IMR-90 (cell line): ENCODE results near the gene KCNT1. TPM values are rescaled to one million over a fixed set of nuclear protein-coding genes. Genes with fewer than 3 reads are reported as not detected.

Experiments used
- ATAC-seq: fragments of 200-7000 bp; cut with Tn5 transposase; 2 replicates; pipeline ENCODE4 v1.9.1; 2020; ENCODE audit warnings: low read depth, mild to moderate bottlenecking, moderate library complexity
- BruUV-seq: library from RNA; stranded (reverse); fragments of 400-500 nt; replicated peaks from 2 replicates; lab custom pipeline; 2021; lab: Mats Ljungman, UMichigan
- CTCF ChIA-PET: fragments of 300-600 bp; formaldehyde crosslinking; extraction: SDS; loops from one replicate; lab custom pipeline; 2021; ENCODE audit warnings: antibody characterized with exemption; lab: Yijun Ruan, JAX
- POLR2A ChIA-PET: fragments of 300-600 bp; sonication (Branson Sonifier 250); formaldehyde crosslinking; loops from one replicate; lab custom pipeline; 2022; ENCODE audit warnings: antibody characterized with exemption; ENCODE audit not compliant: unreplicated experiment; lab: Charles Lee
- DNase-seq: peaks from one replicate; pipeline ENCODE4 v3.0.0; 2013
- H2AFZ ChIP-seq: replicated peaks from 2 replicates; pipeline ENCODE3; 2013; ENCODE audit warnings: low read length, mild to moderate bottlenecking; ENCODE audit not compliant: poor library complexity
- H2AK5ac ChIP-seq: 2 replicates; pipeline ENCODE4 v1.6.1; 2013; ENCODE audit warnings: low read depth, low read length, inconsistent platforms
- H2AK9ac ChIP-seq: replicated peaks from 2 replicates; pipeline ENCODE3; 2013; ENCODE audit warnings: mild to moderate bottlenecking, low read depth, low read length, moderate library complexity; ENCODE audit not compliant: poor library complexity
- H2BK120ac ChIP-seq: 2 replicates; pipeline ENCODE4 v1.6.1; 2013; ENCODE audit warnings: low read depth, low read length, inconsistent platforms
- H2BK15ac ChIP-seq: 3 replicates; pipeline ENCODE4 v1.6.1; 2013; ENCODE audit warnings: low read depth, low read length, inconsistent platforms
- H2BK20ac ChIP-seq: 2 replicates; pipeline ENCODE4 v1.6.1; 2013; ENCODE audit warnings: low read depth, mild to moderate bottlenecking, inconsistent platforms, low read length, moderate library complexity
- H2BK5ac ChIP-seq: 2 replicates; pipeline ENCODE4 v1.6.1; 2013; ENCODE audit warnings: mild to moderate bottlenecking, low read depth, low read length, inconsistent platforms; ENCODE audit not compliant: poor library complexity, severe bottlenecking
- H3K14ac ChIP-seq: replicated peaks from 2 replicates; pipeline ENCODE4 v1.6.1; 2013; ENCODE audit warnings: low read depth, low read length, inconsistent platforms
- H3K18ac ChIP-seq: 2 replicates; pipeline ENCODE4 v1.6.1; 2013; ENCODE audit warnings: low read depth, low read length, control low read depth
- H3K23ac ChIP-seq: 2 replicates; pipeline ENCODE4 v1.6.1; 2013; ENCODE audit warnings: low read depth, low read length, inconsistent platforms
- H3K27ac ChIP-seq: 2 replicates; pipeline ENCODE4 v1.5.1; 2013; ENCODE audit warnings: mild to moderate bottlenecking, control low read depth, low read length; ENCODE audit not compliant: insufficient read depth
- H3K27me3 ChIP-seq: 2 replicates; pipeline ENCODE4 v1.6.1; 2013; ENCODE audit warnings: low read length; ENCODE audit not compliant: control insufficient read depth, insufficient read depth
- H3K36me3 ChIP-seq: 2 replicates; pipeline ENCODE4 v1.6.1; 2013; ENCODE audit warnings: low read length, mixed read lengths; ENCODE audit not compliant: control insufficient read depth, insufficient read depth
- H3K4ac ChIP-seq: 2 replicates; pipeline ENCODE4 v1.6.1; 2013; ENCODE audit warnings: low read depth, low read length, inconsistent platforms
- H3K4me1 ChIP-seq: 2 replicates; pipeline ENCODE4 v1.6.1; 2013; ENCODE audit warnings: low read length, mixed read lengths; ENCODE audit not compliant: control insufficient read depth, insufficient read depth
- H3K4me2 ChIP-seq: 2 replicates; pipeline ENCODE4 v1.6.1; 2013; ENCODE audit warnings: low read depth, mild to moderate bottlenecking, control low read depth, low read length, moderate library complexity
- H3K4me3 ChIP-seq: 2 replicates; pipeline ENCODE4 v1.5.1; 2013; ENCODE audit warnings: low read depth, mild to moderate bottlenecking, control low read depth, low read length, moderate library complexity; ENCODE audit not compliant: insufficient read depth
- H3K56ac ChIP-seq: 2 replicates; pipeline ENCODE4 v1.6.1; 2013; ENCODE audit warnings: low read length, inconsistent platforms; ENCODE audit not compliant: insufficient read depth; ENCODE audit errors: extremely low read depth
- H3K79me1 ChIP-seq, 2 experiments: 2 replicates each; pipeline ENCODE4 v1.6.1; 2013; ENCODE audit warnings: low read length in 2 of 2, inconsistent platforms in 1 of 2, low read depth in 1 of 2
- H3K9ac ChIP-seq: 2 replicates; pipeline ENCODE4 v1.6.1; 2013; ENCODE audit warnings: low read depth, low read length, control low read depth
- H3K9me1 ChIP-seq: 2 replicates; pipeline ENCODE4 v1.6.1; 2013; ENCODE audit warnings: low read length, inconsistent platforms; ENCODE audit not compliant: insufficient read depth
- H3K9me3 ChIP-seq: 2 replicates; pipeline ENCODE4 v1.6.1; 2013; ENCODE audit warnings: low read length; ENCODE audit not compliant: control insufficient read depth, insufficient read depth
- H4K20me1 ChIP-seq: 2 replicates; pipeline ENCODE4 v1.6.1; 2013; ENCODE audit warnings: low read length, inconsistent platforms; ENCODE audit not compliant: insufficient read depth
- H4K5ac ChIP-seq: 2 replicates; pipeline ENCODE4 v1.6.1; 2013; ENCODE audit warnings: mild to moderate bottlenecking, low read depth, low read length, control low read depth
- H4K8ac ChIP-seq, 2 experiments: 2 replicates each; pipeline ENCODE4 v1.6.1; 2013; ENCODE audit warnings: low read depth in 2 of 2, low read length in 2 of 2, control low read depth in 1 of 2, inconsistent platforms in 1 of 2
- H4K91ac ChIP-seq: 2 replicates; pipeline ENCODE4 v1.6.1; 2013; ENCODE audit warnings: low read depth, low read length, inconsistent platforms; ENCODE audit not compliant: insufficient read depth
- CEBPB ChIP-seq: IDR thresholded peaks from 2 replicates; pipeline ENCODE4 v1.6.1; 2012; ENCODE audit warnings: low read depth, low read length, improper control_type of control experiment
- WGBS, 2 experiments: methylation state at CpG; one replicate each; pipeline versions ENCODE4 v1.1.5 to v1.1.7; 2013; ENCODE audit warnings: missing lambda C conversion rate in 2 of 2; ENCODE audit not compliant: insufficient read length in 1 of 2; ENCODE audit errors: extremely low coverage in 2 of 2; 5-methylcytosine and 5-hydroxymethylcytosine counted together
- dilution Hi-C: fragments of 300-500 bp; cut with HindIII; formaldehyde crosslinking; loops from one replicate; pipeline ENCODE4 v1.14.3; 2018; ENCODE audit warnings: low sequenced_read_pairs; ENCODE audit not compliant: unreplicated experiment
- in situ Hi-C: fragments of 300-500 bp; cut with MboI; formaldehyde crosslinking; loops from 3 replicates; pipeline ENCODE4 v1.14.3; 2019; ENCODE audit warnings: low sequenced_read_pairs, inconsistent platforms, mixed read lengths
- intact Hi-C: fragments of 100-400 bp; cut with micrococcal nuclease; formaldehyde crosslinking; loops from 2 replicates; pipeline ENCODE4 v1.10.0; 2022
- polyA plus RNA-seq, 3 experiments: library from polyadenylated mRNA; depleted of rRNA; stranded (reverse); fragments of >200 nt; gene quantifications; 2 replicates each; pipeline ENCODE4 v1.2.3, GENCODE V29; 2012; ENCODE audit warnings: low replicate concordance in 1 of 3
- total RNA-seq: library from RNA; depleted of rRNA; stranded (reverse); fragments of >200 nt; gene quantifications from 2 replicates; pipeline ENCODE4 v1.2.3, GENCODE V29; 2012

The KCNT1 gene
- total and polyA plus RNA-seq, 2 of the 4 experiments (the other 2 are of a cell fraction): not detected

DNA sequence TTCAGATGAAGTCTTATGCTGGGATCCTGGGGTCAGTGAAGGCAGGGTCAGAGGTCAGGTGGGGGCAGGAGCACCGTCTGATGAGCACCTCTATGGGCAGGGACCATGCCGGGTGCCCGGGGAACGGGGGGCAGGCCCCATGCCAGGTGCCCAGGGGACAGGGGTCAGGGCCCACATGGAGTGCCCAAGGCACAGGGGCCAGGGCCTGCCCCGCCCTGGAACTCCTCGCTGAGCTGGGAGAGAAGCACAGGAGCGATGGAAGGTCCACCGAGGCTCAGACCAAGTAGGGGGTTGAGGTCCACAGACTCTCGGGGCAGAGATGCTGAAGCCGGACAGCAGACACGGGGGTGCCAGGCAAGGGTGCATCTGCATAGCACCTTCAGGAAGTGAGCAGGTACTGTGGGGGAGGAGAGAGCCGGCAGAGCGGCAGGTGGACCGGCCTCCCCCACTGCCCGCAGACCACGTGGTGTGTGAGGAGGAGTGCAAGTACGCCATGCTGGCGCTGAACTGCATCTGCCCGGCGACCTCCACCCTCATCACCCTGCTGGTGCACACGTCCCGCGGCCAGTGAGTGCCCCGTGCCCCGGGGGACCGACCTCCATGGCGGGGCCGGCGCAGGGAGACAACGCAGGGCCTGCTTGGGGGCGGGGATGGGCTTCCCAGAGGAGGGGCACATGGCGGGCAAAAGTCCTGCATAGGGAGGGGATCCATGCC lies 67.7 kb downstream of the KCNT1 start:
- DNase-seq (no peak), ATAC-seq (no peak)
- no peak overlapping the region for H2BK15ac ChIP-seq
- H3K4me1 ChIP-seq: no peaks in the 10 kb centered on the region
- H4K20me1 ChIP-seq: no peaks in the 10 kb centered on the region
- H2BK20ac ChIP-seq: no peak overlapping the region
- dilution Hi-C loops: no loop called here
- H2AK5ac ChIP-seq: no peak overlapping the region
- no peak overlapping the region for H4K8ac ChIP-seq
- no peak overlapping the region for H3K23ac ChIP-seq
- no peak overlapping the region for H3K4me2 ChIP-seq
- peaks cover 2% of the 10 kb centered on the region; the same call in 1 of the 2 replicates for H3K27me3 ChIP-seq
- no peak overlapping the region for H4K91ac ChIP-seq
- POLR2A ChIA-PET: no interaction called here
- H2AFZ ChIP-seq: no peak overlapping the region
- BruUV-seq: no TSS peak
- CTCF ChIA-PET: no interaction called here
- no peak overlapping the region for H3K27ac ChIP-seq
- no peak overlapping the region for H3K56ac ChIP-seq
- H3K9me1 ChIP-seq: peaks cover 5% of the 10 kb centered on the region; the same call in 1 of the 2 replicates
- H2BK120ac ChIP-seq: no peak overlapping the region
- H3K36me3 ChIP-seq: no peaks in the 10 kb centered on the region
- no peak for TF ChIP-seq CEBPB
- peaks cover 19% of the 10 kb centered on the region for H3K9me3 ChIP-seq
- no peak overlapping the region for H4K5ac ChIP-seq
- no peak overlapping the region for H3K9ac ChIP-seq
- H3K18ac ChIP-seq: no peak overlapping the region
- H3K14ac ChIP-seq: no peak overlapping the region
- H3K4ac ChIP-seq: no peak overlapping the region
- H2AK9ac ChIP-seq: no peak overlapping the region
- intact Hi-C loops: no loop called here
- no peak overlapping the region for H3K4me3 ChIP-seq
- no peak overlapping the region for H2BK5ac ChIP-seq
- WGBS, 2 experiments: 82% methylated on average over 8 of the region's 32 CpGs; no CpG with 5 or more reads in 1 of the 2 experiments
- in situ Hi-C loops: no loop called here
- H3K79me1 ChIP-seq: no peaks in the 10 kb centered on the region
